Endothelial cell of umbilical vein (primary cell): Measurements from ENCODE around the gene PPP4R4.

Experiments
- EZH2 ChIP-seq: IDR thresholded peaks from 2 replicates; pipeline ENCODE4 v1.6.1; 2012; ENCODE audit warnings: borderline replicate concordance, low read depth, mild to moderate bottlenecking, moderate library complexity, low read length, inconsistent platforms; ENCODE audit not compliant: severe bottlenecking
- FOS ChIP-seq: IDR thresholded peaks from 2 replicates; pipeline ENCODE4 v1.6.1; 2011; ENCODE audit warnings: mild to moderate bottlenecking, low read length, moderate library complexity, borderline replicate concordance; ENCODE audit not compliant: insufficient read depth
- POLR2A ChIP-seq: IDR thresholded peaks from 2 replicates; pipeline ENCODE4 v1.6.1; 2012; ENCODE audit warnings: low read depth, mild to moderate bottlenecking, control low read depth, low read length
- POLR2AphosphoS5 ChIP-seq: IDR thresholded peaks from 2 replicates; pipeline ENCODE4 v1.6.1; 2012; ENCODE audit warnings: low read depth, mild to moderate bottlenecking, control low read depth, low read length, moderate library complexity; ENCODE audit not compliant: insufficient read depth
- TF ChIP-seq, protein P1 (sequence below), 2 donors: IDR thresholded peaks; 1 replicate in 1 of 2; 2 replicates in 1 of 2; pipeline ENCODE4 v1.5.1; 2011; ENCODE audit warnings: low read length in 2 of 2, mild to moderate bottlenecking in 2 of 2, moderate library complexity in 2 of 2, control low read depth in 1 of 2, inconsistent platforms in 1 of 2, low read depth in 1 of 2; ENCODE audit not compliant: insufficient read depth in 1 of 2; ENCODE audit errors: extremely low read depth in 1 of 2

DNA sequence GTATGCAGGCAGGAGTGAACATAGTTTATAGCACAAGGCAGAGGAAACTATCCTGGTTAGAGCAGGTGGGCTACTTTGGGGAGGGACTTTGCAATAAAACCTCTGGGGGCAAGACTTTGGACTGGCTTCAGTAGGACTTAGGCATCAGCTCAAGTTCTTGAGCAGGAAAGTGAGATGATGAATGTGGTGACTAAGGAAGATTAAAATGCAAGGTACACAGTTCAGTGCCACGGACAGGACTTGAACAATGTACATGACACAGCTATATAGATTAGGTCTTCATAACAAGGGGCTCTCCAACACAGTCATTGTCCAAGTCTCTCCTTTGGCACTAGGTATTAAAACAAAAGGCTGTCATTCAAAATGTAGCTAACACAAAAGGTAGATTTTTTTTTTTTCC is 21.4 kb upstream of the PPP4R4 start:
- TF ChIP-seq, protein P1, sequence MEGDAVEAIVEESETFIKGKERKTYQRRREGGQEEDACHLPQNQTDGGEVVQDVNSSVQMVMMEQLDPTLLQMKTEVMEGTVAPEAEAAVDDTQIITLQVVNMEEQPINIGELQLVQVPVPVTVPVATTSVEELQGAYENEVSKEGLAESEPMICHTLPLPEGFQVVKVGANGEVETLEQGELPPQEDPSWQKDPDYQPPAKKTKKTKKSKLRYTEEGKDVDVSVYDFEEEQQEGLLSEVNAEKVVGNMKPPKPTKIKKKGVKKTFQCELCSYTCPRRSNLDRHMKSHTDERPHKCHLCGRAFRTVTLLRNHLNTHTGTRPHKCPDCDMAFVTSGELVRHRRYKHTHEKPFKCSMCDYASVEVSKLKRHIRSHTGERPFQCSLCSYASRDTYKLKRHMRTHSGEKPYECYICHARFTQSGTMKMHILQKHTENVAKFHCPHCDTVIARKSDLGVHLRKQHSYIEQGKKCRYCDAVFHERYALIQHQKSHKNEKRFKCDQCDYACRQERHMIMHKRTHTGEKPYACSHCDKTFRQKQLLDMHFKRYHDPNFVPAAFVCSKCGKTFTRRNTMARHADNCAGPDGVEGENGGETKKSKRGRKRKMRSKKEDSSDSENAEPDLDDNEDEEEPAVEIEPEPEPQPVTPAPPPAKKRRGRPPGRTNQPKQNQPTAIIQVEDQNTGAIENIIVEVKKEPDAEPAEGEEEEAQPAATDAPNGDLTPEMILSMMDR (IDR thresholded peaks at IDR 0.05; ENCODE audit: extremely low read depth in 1 of 2, insufficient read depth in 1 of 2, low read depth in 1 of 2, low read length in 2 of 2) = no peak
- TF ChIP-seq FOS (no peak), EZH2 (no peak), POLR2AphosphoS5 (no peak), POLR2A (no peak)
